Adipocyte (in vitro differentiated cells): ENCODE data around the gene ASCC3.
"Not testable (repeated sequence)": the region's sequence is repeated elsewhere in the genome, so short reads cannot be mapped to it uniquely, and the experiment has no call there.

Source experiments
- DNase-seq: peaks from one replicate; pipeline ENCODE4 v3.0.0-alpha.2; 2015; ENCODE audit warnings: low read depth
- H3K27me3 ChIP-seq: replicated peaks from 2 replicates; pipeline ENCODE4 v1.7.0; 2013; ENCODE audit warnings: mild to moderate bottlenecking, low read length, moderate library complexity; ENCODE audit not compliant: control insufficient read depth, insufficient read depth
- H3K36me3 ChIP-seq: 2 replicates; pipeline ENCODE4 v1.7.0; 2013; ENCODE audit warnings: low read length, mild to moderate bottlenecking, moderate library complexity; ENCODE audit not compliant: control insufficient read depth, insufficient read depth, severe bottlenecking
- H3K4me1 ChIP-seq: 2 replicates; pipeline ENCODE4 v1.7.0; 2013; ENCODE audit warnings: mild to moderate bottlenecking, low read length, moderate library complexity; ENCODE audit not compliant: control insufficient read depth, insufficient read depth
- H3K4me3 ChIP-seq: 2 replicates; pipeline ENCODE4 v1.7.0; 2013; ENCODE audit warnings: mild to moderate bottlenecking, low read length, moderate library complexity
- H3K9ac ChIP-seq: 2 replicates; pipeline ENCODE4 v1.7.0; 2013; ENCODE audit warnings: mild to moderate bottlenecking, low read length, moderate library complexity
- H3K9me3 ChIP-seq: 2 replicates; pipeline ENCODE4 v1.7.0; 2013; ENCODE audit warnings: mild to moderate bottlenecking, low read length, moderate library complexity; ENCODE audit not compliant: control insufficient read depth

The ASCC3 gene

DNA sequence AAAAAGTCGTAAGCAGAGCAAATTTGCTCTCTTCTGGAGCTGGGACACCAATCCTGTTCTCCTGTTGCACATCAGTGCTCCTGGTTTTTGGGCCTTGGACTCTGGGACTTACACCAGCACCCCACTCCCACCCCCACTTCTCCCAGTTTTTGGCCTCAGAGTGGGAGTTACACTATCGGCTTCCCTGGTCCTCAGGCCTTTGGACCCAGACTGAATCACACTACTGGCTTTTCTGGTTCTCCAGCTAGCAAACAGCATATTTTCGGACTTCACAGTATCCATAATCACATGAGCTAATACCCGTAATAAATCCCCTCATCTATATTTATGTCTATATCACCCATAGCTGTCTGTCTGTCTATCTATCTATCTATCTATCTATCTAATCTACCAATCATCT is 23.2 kb upstream of the ASCC3 start:
- H3K4me3 ChIP-seq, result no peak overlapping the region
- H3K27me3 ChIP-seq, result no peaks in the 10 kb centered on the region

DNA sequence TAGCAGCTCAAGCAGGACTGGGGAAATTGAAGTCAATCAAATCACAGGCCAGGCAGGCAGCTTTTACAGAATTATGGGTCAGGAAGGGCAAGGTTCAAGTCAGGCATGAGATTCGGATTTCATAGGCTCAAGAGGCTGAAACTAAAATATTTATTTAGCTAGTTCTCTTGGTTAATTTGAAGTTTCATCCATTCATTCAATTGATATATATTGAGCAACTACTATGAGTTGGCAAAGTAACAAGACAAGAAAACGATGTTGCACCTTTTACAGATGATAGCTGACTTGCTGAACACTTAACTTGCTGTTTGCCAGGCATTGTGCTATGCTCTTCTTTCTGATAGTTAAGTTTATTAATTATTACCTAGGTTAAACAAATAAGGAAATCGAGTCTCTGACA is 20.5 kb upstream of the ASCC3 start:
- Histone ChIP-seq H3K36me3 (no peaks in the 10 kb centered on the region), H3K4me1 (peaks cover 9% of the 10 kb centered on the region), H3K27me3 (no peaks in the 10 kb centered on the region), H3K9ac (no peak overlapping the region), H3K4me3 (no peak overlapping the region), H3K9me3 (no peaks in the 10 kb centered on the region)
- DNase-seq, result no peak

More for the DNA sequence above, 23.2 kb upstream of the ASCC3 start:
- Histone ChIP-seq H3K9me3 (no peaks in the 10 kb centered on the region), H3K9ac (no peak overlapping the region), H3K4me1 (peaks cover 9% of the 10 kb centered on the region), H3K36me3 (no peaks in the 10 kb centered on the region)
- no peak for DNase-seq

DNA sequence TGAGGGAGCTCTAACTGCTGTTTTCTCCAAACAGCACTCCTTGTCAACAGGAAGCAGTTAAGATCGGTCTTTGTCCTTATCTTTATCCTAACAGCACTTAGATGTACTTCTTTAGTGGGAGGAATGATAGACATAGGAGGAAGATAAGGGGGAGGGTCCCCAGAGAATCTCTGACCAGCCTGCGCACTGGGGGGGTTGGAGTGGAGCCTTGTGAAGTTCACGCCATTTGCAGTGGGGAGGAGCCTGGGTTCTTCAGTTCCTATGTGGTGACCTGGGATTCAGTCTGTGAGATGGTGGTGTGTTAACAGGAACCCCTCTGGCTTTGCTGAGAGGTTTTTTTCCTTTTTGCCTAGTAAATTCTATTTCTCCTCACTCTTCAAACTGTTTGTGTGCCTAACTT is 18.1 kb upstream of the ASCC3 start:
- no peak overlapping the region for H3K4me3 ChIP-seq
- H3K9me3 ChIP-seq, result no peaks in the 10 kb centered on the region

DNA sequence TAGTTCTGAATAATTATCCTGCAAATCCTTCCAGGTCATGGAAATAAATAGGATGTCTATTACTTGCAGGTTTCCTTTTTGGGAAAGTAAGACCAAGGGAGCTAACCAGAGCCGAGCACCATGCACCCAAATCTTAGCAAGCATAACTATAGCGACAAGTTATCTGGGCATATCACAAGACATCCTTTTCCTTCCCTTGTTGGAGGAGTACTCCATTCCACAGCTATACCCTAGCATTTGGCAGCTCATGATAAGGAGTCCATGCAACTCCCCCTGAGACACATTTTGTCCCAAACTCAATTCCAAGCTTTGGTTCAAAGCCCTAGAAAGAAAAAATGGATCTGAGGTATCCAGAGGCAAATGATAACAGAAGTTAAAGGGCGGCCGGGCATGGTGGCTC is 16.5 kb upstream of the ASCC3 start:
- Histone ChIP-seq H3K9ac (no peak overlapping the region), H3K36me3 (no peaks in the 10 kb centered on the region), H3K4me3 (no peak overlapping the region)

More for the DNA sequence above, 18.1 kb upstream of the ASCC3 start:
- no peak for DNase-seq
- Histone ChIP-seq H3K36me3 (no peaks in the 10 kb centered on the region), H3K4me1 (peaks cover 9% of the 10 kb centered on the region), H3K9ac (no peak overlapping the region), H3K27me3 (no peaks in the 10 kb centered on the region)

DNA sequence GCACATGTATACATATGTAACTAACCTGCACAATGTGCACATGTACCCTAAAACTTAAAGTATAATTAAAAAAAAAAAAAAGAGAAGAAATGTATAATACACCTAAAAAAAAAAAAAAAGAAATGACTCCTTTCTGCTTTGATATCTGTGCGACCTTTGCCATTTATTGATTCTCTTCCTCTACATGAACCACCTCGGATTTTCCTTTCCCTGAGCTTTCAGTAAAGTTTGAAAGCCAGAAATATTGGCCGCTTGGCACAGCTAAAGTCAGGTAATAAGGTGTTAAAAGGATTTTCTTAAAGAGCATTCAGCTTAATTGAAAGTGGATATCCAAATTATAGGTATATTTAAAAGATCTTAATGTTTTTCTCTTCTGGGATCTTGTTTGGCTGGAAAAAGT is 12.6 kb upstream of the ASCC3 start:
- no peak overlapping the region for H3K4me3 ChIP-seq
- no peak overlapping the region for H3K9ac ChIP-seq
- H3K4me1 ChIP-seq, result no peaks in the 10 kb centered on the region
- H3K27me3 ChIP-seq, result no peaks in the 10 kb centered on the region
- H3K36me3 ChIP-seq, result no peaks in the 10 kb centered on the region
- H3K9me3 ChIP-seq, result no peaks in the 10 kb centered on the region
- DNase-seq, result no peak

More for the DNA sequence above, 16.5 kb upstream of the ASCC3 start:
- DNase-seq, result no peak
- Histone ChIP-seq H3K4me1 (peaks cover 9% of the 10 kb centered on the region), H3K27me3 (no peaks in the 10 kb centered on the region), H3K9me3 (no peaks in the 10 kb centered on the region)

DNA sequence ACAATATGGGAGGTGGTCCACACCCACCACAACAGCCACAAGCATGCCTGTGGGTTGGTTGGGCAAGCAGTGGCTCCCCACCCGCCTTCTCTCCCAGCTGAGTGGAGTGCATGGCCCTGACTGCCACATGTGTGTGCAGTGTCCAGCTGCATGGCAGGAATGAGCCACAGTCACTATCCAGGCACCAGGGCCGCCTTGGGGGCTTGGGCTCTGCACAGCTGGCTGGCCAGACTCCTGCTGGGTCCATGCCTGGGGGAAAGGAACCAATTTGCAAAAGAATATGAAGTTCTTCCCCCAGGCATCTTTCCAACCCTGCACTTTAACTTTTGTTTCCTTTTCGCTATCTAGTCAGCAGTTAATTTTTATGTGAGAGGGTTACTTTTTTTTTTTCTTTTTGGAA is 11.6 kb upstream of the ASCC3 start:
- no peak overlapping the region for H3K4me3 ChIP-seq
- no peaks in the 10 kb centered on the region for H3K9me3 ChIP-seq
- H3K4me1 ChIP-seq, result no peaks in the 10 kb centered on the region
- H3K9ac ChIP-seq, result no peak overlapping the region
- H3K27me3 ChIP-seq, result no peaks in the 10 kb centered on the region
- no peaks in the 10 kb centered on the region for H3K36me3 ChIP-seq
- DNase-seq, result no peak

GRCh38 chr6:100892116-100892515 is 11.0 kb upstream of the ASCC3 start:
- no peak overlapping the region for H3K9ac ChIP-seq
- no peak for DNase-seq
- H3K4me1 ChIP-seq, result no peaks in the 10 kb centered on the region

GRCh38 chr6:100891079-100891478 is 9.9 kb upstream of the ASCC3 start:
- H3K9ac ChIP-seq, result no peak overlapping the region
- no peaks in the 10 kb centered on the region for H3K9me3 ChIP-seq
- H3K4me3 ChIP-seq, result no peak overlapping the region
- no peaks in the 10 kb centered on the region for H3K4me1 ChIP-seq
- H3K36me3 ChIP-seq, result no peaks in the 10 kb centered on the region
- H3K27me3 ChIP-seq, result no peaks in the 10 kb centered on the region
- no peak for DNase-seq

More at GRCh38 chr6:100892116-100892515, 11.0 kb upstream of the ASCC3 start:
- no peaks in the 10 kb centered on the region for H3K27me3 ChIP-seq
- H3K9me3 ChIP-seq, result no peaks in the 10 kb centered on the region
- no peak overlapping the region for H3K4me3 ChIP-seq
- no peaks in the 10 kb centered on the region for H3K36me3 ChIP-seq

DNA sequence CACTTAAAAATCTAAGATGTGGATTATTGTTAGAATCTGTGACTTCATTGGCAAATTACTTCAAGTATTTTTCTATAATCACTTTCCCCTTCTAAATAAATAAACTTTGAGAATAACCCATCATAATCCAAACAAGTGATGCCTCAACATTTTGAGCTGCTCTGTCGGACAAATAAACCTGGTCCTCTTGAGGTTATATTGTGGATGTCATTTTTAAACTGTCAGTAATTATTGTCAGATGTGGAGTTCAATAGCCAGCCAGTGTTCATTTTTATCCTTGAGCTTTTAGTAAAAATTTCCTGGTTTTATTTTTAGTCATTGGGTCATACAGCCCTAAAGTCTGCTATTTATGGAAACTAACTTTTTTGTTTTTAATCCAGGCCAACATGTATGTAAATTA is 9.5 kb upstream of the ASCC3 start:
- not testable (repeated sequence) for H3K9me3 ChIP-seq, H3K36me3 ChIP-seq, H3K9ac ChIP-seq, H3K27me3 ChIP-seq, H3K4me1 ChIP-seq, DNase-seq, H3K4me3 ChIP-seq

DNA sequence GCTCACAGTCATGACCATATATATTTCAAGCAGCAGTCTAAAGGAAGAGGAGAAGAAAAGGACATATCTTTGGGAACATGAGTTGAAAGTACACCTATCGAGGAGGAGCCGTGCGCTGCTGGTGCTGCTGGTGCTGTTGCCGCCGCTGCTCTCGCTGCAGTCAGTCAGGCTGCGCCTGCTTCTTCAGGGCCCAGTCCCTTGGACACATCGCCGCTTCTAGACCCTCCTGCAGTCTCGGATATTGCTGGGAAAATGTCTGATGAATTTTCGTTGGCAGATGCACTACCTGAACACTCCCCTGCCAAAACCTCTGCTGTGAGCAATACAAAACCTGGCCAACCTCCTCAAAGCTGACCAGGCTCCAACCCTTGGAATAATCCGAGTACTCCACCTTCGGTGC is 8.2 kb upstream of the ASCC3 start:
- H3K9me3 ChIP-seq, result no peaks in the 10 kb centered on the region
- H3K27me3 ChIP-seq, result no peaks in the 10 kb centered on the region
- H3K36me3 ChIP-seq, result no peaks in the 10 kb centered on the region
- H3K9ac ChIP-seq, result no peak overlapping the region
- no peak for DNase-seq
- H3K4me3 ChIP-seq, result no peak overlapping the region
- no peaks in the 10 kb centered on the region for H3K4me1 ChIP-seq

DNA sequence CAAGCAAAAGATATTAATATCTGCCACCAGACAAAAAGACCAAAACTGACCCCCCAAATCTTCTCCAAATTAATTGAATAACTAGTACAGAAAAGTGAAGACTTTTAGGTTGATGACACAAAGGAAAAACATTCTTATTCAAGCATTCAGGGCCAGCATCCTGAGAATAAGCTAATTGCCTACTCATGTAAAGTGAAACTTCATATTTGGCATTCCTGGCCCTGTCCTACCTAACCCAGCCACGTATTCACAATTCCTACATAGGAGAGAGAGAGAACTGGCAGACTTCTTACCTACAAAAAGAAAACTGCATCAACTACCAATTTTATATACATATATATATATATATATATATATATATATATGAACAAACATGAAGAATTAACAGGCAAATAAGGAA is 4.9 kb upstream of the ASCC3 start:
- Histone ChIP-seq H3K9ac (no peak overlapping the region), H3K36me3 (no peaks in the 10 kb centered on the region), H3K4me3 (no peak overlapping the region), H3K9me3 (no peaks in the 10 kb centered on the region), H3K27me3 (no peaks in the 10 kb centered on the region), H3K4me1 (no peaks in the 10 kb centered on the region)
- peak; percentile 50 for DNase-seq

GRCh38 chr6:100883347-100883746 is 2.2 kb upstream of the ASCC3 start:
- DNase-seq, result no peak
- no peaks in the 10 kb centered on the region for H3K9me3 ChIP-seq
- no peaks in the 10 kb centered on the region for H3K36me3 ChIP-seq
- no peak overlapping the region for H3K4me3 ChIP-seq
- no peak overlapping the region for H3K9ac ChIP-seq
- H3K27me3 ChIP-seq, result no peaks in the 10 kb centered on the region
- peaks cover 17% of the 10 kb centered on the region for H3K4me1 ChIP-seq
